Lung microvascular endothelial cell (primary cell): ENCODE data around the gene RPS6KA5. TPM values are rescaled to one million over a fixed set of nuclear protein-coding genes. Genes with fewer than 3 reads are reported as not detected.
"Not testable (repeated sequence)": the region's sequence is repeated elsewhere in the genome, so short reads cannot be mapped to it uniquely, and the experiment has no call there.

ENCODE experiments used
- DNase-seq, 2 donors: peaks; one replicate each; pipeline versions ENCODE4 v3.0.0 to v3.0.0-alpha.2; 2010; ENCODE audit warnings: low read depth in 2 of 2
- total RNA-seq: library from RNA; depleted of rRNA; stranded (reverse); fragments of >200 nt; gene quantifications from 2 replicates; pipeline ENCODE4 v1.2.1, GENCODE V29; 2014

The RPS6KA5 gene
- total RNA-seq, result 0.65 and 1.2 TPM in 2 replicates

DNA sequence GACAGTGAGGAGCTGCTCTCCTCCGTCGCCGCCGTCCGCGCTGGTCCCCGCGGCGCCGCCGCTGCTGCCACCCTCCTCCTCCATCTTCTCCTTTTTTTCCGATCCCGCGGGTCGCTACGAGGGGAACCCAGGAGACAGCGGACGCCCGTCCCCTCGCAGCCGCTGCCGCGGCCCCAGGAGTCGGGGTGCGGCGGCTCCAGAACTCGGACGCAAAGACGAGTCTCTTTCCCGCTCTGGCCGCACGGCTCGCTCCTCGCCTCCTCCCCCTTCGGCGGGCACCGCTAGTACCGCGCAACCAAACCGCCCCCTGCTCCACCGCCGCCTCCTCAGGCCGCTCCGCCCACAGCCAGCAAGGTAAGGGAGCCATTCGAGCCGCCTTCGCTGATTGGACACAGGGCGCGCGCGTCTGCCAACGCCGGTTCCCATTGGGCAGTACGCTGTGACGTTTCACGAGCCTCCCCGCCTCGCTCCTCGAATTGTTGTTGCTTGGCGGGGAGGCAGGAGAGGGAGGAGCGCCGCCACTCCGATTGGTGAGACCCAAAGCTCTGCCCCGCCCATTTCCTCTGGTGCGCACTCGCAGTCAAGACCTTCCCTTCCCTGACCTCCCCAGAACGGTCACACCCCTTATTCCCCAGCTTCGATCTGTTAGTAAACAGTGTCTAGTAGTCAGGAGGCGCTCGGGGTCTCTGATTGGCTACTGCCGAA, at the start of gene RPS6KA5:
Gene RPS6KA5, minus strand, starts transcription at position 291 of the 705 bp plus-strand sequence. Its CDS starts 207 bp downstream, at position 84.
- peak; percentile 100 for DNase-seq

- DNase-seq, result peak; percentile 90 to 96
These were observed 48.6 kb upstream of the RPS6KA5 start for GRCh38 chr14:91108941-91109611.

- no peak for DNase-seq
These were observed 42.7 kb upstream of the RPS6KA5 start for GRCh38 chr14:91103116-91103515.

GRCh38 chr14:91100102-91100501, 39.7 kb upstream of the RPS6KA5 start:
- no peak for DNase-seq

- no peak for DNase-seq
These were observed 38.1 kb upstream of the RPS6KA5 start for GRCh38 chr14:91098591-91098990.

- not testable (repeated sequence) for DNase-seq
These were observed 37.2 kb upstream of the RPS6KA5 start for GRCh38 chr14:91097657-91098056.

DNA sequence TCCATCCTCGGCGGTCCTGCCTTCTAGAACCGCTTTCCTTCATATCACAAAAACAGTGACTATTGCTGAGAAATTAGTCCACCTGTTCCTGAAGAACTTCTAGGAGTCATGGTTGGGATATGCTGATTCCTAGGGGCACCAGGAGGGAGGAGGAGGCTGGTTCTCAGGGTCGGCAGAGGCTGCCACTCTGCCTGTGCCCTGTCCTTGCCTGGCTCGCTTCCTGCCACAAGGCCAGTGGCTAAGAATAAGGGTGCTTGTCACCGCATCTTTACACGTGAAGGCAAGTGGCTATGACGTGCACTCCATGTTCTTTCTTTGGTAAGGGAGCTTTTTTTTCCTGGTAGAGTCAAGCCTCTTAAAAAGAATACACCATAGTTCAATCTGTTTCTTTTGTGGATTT, 34.7 kb upstream of the RPS6KA5 start:
- no peak for DNase-seq

DNA sequence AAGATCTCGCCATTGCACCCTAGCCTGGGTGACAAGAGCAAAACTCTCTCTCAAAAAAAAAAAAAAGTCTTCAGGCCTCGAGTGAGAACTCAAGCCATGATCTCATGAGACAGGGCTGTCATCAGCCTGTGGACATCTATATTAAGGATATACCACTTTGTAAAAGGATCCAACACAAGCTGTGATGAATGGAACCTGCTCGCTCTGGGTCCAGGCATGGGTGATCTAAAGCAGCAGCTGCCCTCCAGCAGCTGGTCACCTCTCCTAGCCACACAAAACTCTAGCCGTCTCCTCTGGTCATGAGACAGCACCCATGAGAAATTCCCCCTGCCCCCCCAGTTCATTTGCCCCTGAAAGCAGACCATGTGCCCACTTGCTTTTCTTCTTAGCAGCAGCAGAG, 34.3 kb upstream of the RPS6KA5 start:
- DNase-seq, result no peak

DNA sequence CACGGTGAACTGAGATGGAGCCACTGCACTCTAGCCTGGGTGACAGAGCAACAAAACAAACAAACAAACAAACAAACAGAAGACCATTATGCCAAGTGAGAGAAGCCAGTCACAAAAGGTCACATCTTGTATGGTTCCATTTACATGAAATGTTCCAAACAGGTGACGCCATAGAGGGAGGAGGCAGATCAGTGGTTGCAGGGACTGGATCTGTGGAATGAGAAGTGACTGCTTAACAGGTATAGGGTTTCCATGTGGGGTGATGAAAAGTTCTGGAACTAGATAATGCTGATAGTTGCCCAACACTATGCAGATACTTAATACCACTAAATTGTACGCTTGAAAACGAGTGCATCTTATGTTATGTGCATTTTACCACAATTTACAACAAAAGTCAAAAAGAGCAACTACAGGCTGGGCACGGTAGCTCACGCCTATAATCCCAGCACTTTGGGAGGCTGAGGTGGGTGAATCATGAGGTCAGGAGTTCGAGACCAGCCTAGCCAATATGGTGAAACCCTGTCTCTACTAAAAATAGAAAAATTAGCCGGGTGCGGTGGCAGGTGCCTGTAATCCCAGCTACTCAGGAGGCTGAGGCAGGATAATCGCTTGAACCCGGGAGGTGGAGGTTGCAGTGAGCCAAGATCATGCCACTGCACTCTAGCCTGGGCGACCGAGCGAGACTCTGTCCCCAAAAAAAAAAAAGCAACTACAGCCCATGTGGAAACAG, 33.5 kb upstream of the RPS6KA5 start:
- not testable (repeated sequence) for DNase-seq

DNA sequence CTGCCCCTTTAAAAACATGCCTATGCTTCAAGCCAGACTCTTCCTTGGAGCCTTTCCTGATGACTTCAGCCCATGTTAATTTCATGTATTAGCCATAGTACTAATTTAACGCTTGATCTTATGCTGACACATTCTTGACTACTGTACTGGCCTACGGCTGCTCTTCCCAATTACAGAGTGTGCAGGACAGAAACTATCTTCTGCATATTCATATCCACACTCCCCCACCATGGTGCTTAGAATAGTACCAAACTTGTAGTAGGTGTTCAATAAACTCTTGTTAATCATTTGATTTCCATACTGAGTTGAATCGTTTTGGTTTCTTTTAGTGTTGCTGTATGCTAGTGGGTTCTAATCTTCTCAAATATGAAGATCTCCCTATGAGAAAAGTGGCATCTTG, 31.6 kb upstream of the RPS6KA5 start:
- DNase-seq, result no peak

DNA sequence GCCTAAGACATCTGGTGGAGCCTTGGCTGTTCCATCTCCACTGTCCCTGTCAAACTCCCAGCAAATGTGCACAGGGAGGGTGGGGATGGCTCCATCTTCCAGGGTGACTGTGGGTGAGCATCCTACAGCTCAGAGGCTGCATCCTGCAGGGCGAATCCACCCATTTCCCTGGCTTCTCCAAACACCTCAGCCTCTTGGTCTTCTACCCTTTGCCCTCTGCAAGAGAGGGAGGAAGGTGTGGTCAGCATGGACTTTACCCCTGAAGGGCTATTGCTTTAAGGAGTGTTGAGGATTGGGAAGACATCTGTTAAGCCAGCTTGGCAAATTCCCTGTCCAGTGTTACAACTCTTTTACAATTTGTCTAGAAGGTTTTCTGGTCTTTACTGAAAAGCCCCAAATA, 30.3 kb upstream of the RPS6KA5 start:
- DNase-seq, result no peak

- no peak for DNase-seq
These were observed 29.6 kb upstream of the RPS6KA5 start for GRCh38 chr14:91089958-91090535.

DNA sequence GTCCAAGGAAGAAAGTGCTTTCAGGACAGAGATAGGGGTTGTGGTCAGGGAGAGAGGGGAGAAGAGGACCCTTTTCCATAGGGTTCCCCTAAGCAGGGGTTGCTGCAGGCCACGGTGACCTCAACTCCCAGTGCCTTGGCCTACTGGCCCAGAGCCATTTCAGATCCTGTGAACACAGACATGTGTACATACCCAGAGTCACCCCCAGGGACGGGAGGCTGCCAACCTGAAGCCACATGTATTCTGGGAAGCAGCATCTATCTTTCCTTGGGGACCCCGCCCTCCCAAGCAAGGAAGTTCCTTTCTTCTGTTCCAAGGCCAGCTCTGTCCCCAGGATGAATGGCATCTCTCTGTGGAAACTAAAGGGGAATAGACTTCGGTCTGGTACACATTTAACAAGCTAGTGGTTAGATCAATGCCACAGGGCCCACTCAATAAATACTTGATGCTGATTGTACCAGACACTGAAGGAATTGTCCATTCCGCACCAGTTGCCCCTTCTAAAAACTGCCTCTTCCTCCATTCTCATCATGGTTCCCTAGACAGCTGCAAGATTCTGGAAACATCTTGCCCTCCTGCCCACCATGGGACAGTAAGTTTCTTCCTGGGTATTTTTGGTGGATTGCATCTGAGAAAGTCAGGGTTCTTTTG, 28.3 kb upstream of the RPS6KA5 start:
- no peak for DNase-seq

- DNase-seq, result not testable (repeated sequence)
These were observed 27.0 kb upstream of the RPS6KA5 start for GRCh38 chr14:91087470-91087869.

DNA sequence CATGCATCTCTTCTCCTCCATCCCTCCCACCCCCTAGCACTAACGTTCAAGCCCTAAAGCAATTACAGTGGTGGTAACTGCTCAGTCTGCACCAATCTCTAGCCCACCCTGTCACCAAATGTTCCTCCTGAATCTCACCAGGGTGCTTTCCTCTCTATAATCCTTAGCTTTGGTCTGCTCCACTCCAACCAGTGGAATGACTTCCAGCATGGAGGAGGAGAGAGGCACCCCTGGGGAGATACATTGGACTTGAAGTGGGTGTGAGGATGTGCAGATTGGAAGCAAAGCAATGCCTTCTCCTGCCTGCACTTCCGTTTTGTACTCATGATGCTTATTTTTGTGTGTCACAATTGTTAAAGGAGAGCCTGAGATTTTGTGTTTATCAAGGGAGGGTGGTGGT, 24.1 kb upstream of the RPS6KA5 start:
- DNase-seq, result no peak

GRCh38 chr14:91082282-91082681, 21.8 kb upstream of the RPS6KA5 start:
- no peak for DNase-seq

DNA sequence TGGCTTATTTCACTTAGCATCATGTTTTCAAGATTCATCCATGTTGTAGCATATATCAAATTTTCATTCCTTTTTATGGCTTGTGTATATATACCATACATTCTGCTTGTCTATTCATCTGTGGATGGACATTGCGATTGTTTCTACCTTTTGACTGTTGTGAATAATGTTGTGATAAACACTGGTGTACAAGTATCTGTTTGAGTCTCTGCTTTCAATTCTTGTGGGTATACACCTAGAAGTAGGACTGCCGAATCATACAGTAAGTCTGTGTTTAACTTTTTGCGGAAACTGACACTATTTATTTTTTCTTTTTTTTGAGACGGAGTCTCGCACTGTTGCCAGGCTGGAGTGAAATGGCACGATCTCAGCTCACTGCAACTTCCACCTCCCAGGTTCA, 19.6 kb upstream of the RPS6KA5 start:
- no peak for DNase-seq

DNA sequence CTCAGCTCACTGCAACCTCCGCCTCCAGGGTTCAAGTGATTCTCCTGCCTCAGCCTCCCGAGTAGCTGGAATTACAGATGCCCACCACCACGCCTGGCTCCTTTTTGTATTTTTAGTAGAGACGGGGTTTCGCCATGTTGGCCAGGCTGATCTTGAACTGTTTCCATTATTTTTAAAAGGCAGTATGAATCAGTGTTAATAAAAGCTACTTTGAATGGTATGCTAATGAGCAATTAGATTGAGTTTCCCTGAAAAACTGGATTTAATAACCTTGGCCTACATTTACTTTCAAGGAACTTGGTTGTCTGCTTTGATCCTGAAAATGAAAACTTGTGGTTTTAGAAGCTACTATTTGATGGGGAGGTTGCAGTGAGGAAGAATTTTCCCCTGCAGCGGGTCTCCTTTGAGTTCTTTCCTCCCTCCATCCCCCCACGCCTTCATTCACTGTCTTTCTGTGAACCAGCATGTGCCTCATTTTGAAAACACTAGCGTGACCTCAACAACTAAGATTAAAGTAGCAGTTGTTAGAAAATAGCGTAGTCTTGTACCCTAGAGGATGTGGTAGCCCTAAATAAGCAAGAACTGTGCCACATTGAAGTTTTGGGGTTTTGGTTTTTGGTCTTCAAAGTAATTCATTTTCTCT, 17.8 kb upstream of the RPS6KA5 start:
- no peak for DNase-seq

GRCh38 chr14:91075553-91075952, 15.1 kb upstream of the RPS6KA5 start:
- no peak for DNase-seq

DNA sequence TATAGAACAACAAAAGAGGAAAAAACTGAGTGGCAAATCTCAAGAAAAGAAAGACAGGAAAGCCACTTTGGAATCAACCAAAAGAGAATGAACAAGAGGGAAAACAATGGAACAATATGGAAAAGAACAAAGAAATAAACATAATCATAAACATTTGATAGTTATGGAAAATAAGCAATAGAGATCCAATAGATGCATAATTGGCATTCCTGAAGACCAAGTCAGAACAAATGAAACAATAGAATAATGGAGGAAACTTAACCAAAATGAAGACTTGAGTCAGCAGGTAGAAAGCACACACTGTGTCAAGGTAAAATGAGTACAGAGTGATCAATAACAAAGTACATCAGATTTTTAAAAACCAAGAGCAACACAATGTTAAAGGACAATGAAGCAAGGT, 10.1 kb upstream of the RPS6KA5 start:
- DNase-seq, result no peak

DNA sequence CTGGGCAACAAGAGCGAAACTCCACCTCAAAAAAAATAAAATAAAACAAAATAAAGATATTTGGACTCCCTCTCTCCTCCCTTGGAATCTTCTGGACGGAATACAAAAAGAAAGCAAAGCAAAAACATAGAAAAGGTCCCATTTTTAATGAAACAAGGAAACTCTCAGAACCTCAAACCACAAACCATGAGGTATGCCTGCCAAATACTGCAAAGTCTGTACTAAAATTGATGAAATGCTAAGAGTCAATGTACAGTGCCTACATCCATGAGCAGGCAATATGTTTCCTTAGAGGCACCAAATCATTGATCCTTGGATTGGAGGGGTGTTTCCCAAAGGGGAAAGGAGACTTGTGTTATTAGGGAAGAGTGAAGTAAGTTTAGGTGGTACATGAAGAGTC, 8.2 kb upstream of the RPS6KA5 start:
- DNase-seq, result no peak
